ENCODE data around the gene NDST1. TPM values are rescaled to one million over a fixed set of nuclear protein-coding genes. Genes with fewer than 3 reads are reported as not detected.

The NDST1 gene
- total and polyA plus RNA-seq, 2 of the 8 experiments (the other 6 are each of a cell fraction or from before 2014, with no cell fraction given) = 27.0 to 72.0 TPM

DNA sequence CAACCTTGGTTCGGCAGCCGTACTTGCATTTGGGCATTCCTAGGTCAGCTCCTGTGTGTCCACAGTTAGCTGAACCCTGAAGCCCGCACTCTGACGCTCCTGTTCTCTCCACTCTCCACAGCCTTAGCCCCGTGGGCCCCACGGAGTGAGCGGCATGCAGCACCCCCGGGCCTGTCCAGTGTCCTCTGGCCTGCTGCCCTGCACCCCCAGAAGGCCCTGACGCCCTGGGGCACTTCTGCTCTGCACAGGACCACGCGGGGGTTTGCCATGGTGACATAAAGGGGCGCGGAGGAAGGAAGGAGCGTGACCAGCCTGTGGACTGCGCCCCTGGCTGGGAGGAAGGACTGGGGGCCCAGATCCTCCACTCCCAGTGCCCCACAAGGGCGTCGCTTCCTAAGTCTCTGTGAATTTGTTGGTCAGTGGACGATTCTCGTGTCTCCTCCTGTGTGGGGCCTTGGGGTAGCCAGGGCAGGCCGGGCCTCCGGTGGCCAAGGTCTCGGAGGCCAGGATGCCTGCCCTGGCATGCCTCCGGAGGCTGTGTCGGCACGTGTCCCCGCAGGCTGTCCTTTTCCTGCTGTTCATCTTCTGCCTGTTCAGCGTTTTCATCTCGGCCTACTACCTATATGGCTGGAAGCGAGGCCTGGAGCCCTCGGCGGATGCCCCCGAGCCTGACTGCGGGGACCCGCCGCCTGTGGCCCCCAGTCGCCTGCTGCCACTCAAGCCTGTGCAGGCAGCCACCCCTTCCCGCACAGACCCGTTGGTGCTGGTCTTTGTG, 13.0 kb downstream of the NDST1 start (continued):
- TF ChIP-seq CTBP2 (IDR thresholded peaks at IDR 0.05; ENCODE audit: borderline replicate concordance, insufficient read depth, insufficient read length, low read length) (no peak), ASH2L (IDR thresholded peaks at IDR 0.05; ENCODE audit: low read length) (no peak), E2F6 (IDR thresholded peaks at IDR 0.05) (no peak), HDAC2 (IDR thresholded peaks at IDR 0.05; ENCODE audit: borderline replicate concordance in 1 of 2, low read depth in 2 of 2, low read length in 2 of 2) (no peak), TAF1 (IDR thresholded peaks at IDR 0.05; ENCODE audit: low read depth, low read length) (no peak), CHD2 (IDR thresholded peaks at IDR 0.05; ENCODE audit: low read length) (no peak), CREB1 (IDR thresholded peaks at IDR 0.05) (no peak)
